ENCODE measurements around the gene CD2BP2.
"Not testable (repeated sequence)": the region's sequence is repeated elsewhere in the genome, so short reads cannot be mapped to it uniquely, and the experiment has no call there.

The CD2BP2 gene

DNA sequence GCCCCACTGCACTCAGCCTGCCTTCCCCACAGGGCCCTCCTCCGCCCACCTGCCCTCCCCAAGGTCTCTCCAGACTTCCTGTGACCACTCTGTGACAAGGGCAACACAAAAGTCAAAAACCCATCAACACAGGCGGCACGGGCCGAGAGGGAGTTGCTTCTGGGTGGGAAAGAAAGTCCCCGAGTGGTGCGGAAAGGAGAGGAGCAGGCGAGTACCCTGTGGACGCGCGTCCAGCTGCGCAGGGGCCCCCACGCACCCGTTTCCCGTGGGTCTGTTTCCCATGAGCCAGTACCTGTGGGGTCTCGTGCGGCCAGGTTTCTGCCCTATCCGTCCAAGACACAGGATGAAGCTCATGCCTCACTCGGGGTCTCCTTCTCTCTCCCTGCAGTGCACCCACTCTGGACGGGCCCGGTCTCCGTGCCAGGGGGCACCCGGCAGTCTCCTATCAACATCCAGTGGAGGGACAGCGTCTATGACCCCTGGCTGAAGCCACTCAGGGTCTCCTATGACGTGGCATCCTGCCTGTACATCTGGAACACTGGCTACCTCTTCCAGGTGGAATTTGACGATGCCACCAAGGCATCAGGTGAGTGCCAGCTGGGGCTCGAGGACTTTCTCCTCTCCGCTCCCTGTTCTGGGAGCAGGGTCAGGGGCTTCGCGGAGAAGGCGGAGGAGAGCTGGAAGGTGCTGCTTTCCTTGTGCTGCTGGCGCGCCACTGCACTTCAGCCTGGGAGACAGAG lies 12.2 kb downstream of the CD2BP2 start:
- DNase-seq (ENCODE audit: low read depth, low spot score): no peak

DNA sequence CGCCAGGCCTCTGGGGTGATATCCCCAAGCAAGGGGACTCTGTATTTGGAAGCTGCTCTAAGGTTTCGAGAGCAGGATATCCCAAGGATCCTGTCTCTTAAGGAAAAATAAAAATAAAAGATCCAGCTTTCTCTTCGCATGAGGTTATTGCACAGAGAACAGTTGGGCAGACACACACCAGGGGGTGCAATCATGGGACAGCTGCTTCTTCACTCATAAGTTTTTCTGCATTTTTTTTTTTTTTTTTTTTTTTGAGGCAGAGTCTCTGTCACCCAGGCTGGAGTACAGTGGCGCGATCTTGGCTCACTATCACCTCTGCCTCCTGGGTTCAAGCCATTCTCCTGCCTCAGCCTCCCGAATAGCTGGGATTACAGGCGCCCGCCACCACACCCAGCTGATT lies 13.1 kb downstream of the CD2BP2 start:
- DNase-seq (ENCODE audit: low read depth, low spot score): not testable (repeated sequence)

DNA sequence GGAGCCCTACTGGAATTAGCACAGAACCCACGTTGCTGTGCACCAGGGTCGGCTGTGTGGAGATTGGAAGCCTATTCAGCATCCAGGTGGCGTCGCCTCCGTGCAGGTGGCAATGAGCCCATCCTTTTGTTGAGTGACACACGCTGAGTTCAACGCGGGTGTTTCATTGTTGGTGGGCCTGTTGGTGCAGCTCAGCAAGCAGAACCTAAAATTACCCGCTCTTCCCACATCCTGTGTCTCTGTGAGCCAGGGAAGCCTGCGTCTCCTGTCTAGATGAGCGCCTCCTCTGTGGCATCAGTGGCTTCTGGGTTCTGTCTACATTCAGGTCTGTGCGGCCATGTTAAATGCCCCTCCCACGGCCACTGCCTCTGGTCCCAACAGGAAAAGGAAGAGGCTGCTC lies 14.5 kb downstream of the CD2BP2 start:
- no peak for DNase-seq (ENCODE audit: low read depth, low spot score)

DNA sequence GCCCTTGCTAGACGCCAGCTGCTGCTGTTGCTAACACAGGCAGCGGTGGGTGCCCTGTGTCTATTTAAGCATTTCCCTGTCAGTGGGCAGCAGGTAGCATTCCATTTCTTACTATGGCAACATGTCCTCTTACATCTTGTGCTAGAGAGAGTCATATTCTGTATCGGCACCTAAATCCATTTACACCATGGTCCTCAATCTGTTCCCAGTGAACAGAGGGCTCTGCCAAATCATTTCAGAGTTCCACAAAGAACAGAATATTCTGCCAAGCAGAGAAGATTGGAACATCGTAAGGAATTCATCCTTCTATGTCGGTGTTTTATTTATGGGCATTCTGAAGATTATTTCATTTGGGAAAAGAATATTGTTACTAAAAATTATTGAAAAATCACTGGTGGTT lies 16.4 kb downstream of the CD2BP2 start:
- DNase-seq (ENCODE audit: low read depth, low spot score): not testable (repeated sequence)

DNA sequence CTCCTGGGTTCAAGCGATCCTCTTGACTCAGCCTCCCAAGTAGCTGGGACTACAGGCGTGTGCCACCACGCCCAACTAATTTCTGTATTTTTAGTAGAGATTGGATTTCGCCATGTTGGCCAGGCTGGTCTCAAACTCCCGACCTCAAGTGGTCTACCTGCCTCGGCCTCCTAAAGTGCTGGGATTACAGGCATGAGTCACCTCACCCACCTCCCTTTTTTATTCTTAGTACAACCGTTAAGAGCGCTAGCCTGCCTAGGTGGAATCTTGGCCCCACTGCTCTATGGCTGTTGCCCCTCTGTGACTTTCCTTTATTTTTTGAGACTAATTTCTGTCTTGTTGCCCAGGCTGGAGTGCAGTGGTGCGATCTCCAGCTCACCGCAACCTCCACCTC lies 17.1 kb downstream of the CD2BP2 start:
- DNase-seq (ENCODE audit: low read depth, low spot score): not testable (repeated sequence)

DNA sequence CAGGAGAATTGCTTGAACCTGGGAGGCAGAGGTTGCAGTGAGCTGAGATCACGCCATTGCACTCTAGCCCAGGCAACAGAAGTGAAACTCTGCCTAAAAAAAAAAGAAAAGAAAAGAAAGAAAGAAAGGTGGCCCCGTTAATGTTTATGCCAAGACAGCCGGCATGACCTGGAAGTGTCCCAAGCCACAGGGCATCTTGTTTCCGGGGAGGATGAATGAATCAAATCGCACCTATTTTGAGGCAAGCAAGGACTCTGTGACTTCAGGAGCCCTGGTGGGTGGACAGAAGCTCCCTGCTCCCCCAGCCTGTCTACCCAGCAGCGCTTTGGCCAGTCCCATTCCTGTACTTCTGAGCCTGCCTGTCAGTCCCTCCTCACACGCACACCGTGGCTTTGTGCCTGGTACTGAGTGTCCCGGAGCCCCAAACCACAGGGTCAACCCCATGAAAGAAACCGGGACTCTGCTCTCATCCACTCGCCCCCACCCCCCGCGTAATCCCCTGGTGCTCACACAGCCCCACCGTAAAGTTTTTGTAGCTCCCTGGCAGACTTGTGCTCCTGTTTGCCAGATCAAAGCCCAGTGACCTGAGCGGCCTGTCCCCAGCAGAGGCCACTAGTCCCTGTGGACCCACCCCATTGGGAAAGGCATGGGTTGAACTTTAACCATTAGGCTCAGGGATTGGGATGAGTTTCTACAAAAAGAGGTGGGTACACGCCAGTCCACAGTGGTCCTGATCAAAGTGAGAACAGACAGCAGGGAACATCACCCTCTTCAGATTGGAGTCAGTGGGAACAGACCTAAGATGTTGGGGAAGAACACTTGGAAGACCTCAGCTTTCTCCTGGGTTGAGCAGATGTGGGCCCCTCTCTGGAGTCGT lies 19.3 kb downstream of the CD2BP2 start:
- DNase-seq (ENCODE audit: low read depth, low spot score): no peak

DNA sequence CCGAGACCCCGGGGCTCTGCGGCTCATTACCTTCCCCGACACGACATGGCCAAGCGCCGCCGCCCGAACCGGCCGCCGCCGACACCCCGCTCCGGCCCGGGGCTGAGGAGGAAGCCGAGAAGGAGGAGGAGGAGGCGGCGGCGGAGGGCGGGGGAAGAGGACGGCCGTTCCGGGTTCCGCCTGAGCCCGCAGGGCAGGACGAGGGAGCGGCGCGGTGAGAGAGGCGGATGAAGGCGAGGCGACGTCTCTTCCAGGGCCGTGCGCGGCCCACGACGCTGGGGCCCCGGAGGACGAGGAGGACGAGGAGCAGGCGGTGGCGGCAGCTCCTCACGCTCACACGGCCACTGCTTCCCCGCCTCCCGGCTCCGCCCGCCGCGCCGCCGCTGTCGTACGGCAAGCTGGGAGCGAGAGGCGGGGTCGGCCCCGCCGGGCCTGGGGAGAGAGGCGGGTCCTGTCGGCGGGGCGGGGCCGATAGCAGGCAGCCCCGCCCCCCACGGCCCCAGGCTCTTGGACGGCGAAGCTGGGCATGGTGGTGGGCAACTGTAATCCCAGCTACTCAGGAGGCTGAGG lies 20.0 kb downstream of the CD2BP2 start:
- peak; percentile 92 for DNase-seq (ENCODE audit: low read depth, low spot score)

DNA sequence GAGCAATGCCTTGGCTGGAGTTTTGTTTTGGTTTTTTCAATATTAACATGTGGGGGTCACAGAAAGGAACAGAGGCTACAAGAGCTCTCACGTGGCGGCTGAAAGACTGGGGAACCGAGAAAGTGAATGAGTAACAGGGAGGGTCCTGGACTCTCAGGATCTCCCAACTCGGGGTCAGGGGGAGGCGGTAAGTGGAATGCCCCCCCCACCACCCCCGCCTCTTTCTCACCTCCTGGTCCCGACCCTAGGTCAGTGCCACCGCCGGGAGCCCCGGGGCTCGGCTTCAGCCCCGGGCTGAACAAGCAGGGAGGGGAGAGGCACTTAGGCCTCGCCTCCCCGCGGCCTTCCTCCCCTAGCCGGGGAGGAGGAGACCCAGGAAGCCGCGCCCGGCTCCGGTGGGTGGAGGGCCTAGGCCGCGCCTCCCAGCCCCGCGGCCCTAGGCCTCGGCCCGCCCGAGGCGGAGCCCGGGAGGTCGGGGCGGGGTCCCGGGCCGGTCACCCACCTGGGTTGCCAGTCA lies 20.6 kb downstream of the CD2BP2 start:
- DNase-seq (ENCODE audit: low read depth, low spot score): peak; percentile 90

DNA sequence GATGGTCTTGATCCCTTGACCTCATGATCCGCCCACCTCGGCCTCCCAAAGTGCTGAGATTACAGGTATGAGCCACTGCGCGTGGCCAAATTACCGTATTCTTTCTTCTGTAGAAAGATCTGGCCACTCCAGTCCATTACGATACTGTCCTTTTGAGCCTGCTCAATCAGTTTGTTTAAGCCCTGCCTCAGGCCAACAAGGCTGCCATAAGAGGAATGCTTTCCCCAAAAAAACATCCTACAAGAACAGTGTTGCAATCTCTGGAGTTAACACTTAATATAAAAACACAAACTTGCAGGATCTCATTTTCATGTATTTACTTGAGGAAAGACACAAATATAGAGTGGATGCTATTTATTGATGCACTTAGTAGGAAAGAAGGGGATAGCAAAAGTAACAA lies 30.9 kb downstream of the CD2BP2 start:
- DNase-seq (ENCODE audit: low read depth, low spot score): not testable (repeated sequence)

DNA sequence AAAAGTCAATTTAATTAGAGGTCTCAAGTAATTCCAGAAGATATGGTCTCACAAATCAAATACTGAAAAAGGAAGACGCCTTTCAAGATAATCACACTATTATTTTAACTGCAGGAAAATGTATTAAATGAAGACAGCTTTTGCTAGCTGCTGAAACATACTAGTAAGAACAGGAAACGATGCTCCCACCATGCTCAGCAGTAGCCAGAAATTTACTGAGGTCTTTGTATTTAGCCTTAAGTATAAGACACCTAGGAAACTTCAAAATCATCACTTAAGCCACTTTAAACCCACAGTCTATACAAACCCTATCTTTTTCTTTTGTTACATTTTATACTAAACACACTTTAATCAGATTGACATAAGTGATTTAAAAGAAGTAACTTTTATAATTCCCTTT lies 36.5 kb downstream of the CD2BP2 start:
- not testable (repeated sequence) for DNase-seq (ENCODE audit: low read depth, low spot score)

DNA sequence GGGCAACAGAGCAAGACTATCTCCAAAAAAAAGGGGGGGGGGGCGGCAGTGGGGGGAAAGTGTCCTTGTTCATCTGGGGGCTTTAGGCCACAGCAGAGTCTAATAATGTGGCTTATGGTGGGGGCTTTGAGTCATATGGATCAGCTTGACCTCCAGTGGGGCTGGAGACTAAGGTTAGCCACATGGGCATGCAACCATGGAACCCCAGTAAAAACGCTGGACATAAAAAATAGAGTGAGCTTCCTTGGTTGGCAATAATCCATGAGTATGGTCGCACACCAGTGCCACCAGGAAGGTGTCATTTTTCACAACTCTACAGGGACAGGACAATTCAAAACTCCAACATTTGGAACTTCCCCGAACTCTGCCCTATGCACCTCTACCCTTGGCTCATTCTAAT lies 44.2 kb downstream of the CD2BP2 start:
- not testable (repeated sequence) for DNase-seq (ENCODE audit: low read depth, low spot score)

DNA sequence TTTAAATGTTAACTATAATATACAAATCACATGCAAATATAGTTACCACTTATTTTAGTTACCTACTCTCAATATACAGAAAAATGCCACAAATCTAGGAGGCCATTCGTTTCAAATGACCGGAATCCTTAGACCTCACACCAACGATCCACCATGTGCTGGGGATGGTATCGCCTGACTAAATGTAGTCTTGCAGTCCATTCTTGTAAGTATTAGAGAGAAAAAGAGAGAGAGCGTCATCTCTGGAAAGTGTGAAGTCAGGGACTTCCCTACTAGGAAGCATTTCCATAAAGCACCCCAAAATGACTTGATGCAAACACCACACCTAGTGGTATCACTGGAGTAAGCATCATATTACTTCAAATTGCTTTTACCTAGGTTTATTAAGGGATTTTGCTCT lies 45.9 kb downstream of the CD2BP2 start:
- DNase-seq (ENCODE audit: low read depth, low spot score): not testable (repeated sequence)

Data from astrocyte of the hippocampus (primary cell).